Activated gamma-delta T cell treated with Interleukin-2 at 50 U/mL for 16 hours (primary cell): ENCODE data around the gene PDE12.
A peak's percentile ranks its signal among the peaks of the same experiment; 100 is the strongest.

ENCODE experiments used
- DNase-seq: peaks from one replicate; pipeline ENCODE4 v3.0.0-alpha.2; 2020

PDE12 gene, protein sequence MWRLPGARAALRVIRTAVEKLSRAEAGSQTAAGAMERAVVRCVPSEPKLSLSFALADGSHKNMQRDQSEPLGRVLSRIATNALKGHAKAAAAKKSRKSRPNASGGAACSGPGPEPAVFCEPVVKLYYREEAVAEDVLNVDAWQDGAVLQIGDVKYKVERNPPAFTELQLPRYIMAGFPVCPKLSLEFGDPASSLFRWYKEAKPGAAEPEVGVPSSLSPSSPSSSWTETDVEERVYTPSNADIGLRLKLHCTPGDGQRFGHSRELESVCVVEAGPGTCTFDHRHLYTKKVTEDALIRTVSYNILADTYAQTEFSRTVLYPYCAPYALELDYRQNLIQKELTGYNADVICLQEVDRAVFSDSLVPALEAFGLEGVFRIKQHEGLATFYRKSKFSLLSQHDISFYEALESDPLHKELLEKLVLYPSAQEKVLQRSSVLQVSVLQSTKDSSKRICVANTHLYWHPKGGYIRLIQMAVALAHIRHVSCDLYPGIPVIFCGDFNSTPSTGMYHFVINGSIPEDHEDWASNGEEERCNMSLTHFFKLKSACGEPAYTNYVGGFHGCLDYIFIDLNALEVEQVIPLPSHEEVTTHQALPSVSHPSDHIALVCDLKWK

GRCh38 chr3:57555738-57556458 lies at the start of gene PDE12:
PDE12 (plus strand) TSS chr3:57556274; CDS start chr3:57556380, 106 bp downstream.
- peak; percentile 75 for DNase-seq

DNA sequence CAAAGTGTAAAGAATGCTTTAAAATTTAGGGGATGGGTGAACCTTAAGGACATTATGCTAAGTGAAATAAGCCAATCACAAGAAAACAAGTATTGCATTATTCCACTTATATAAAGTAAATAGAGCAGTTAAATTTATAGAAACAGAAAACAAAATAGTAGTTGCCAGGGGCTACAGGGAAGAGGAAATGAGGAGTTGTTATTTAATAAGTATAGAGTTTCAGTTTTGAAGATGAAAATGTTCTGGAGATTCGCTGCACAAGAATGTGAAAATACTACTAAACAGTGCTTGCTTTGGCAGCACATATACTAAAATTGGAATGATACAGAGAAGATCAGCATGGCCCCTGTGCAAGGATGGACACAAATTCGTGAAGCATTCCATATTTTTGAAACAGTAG lies 43.9 kb upstream of the PDE12 start:
- DNase-seq = no peak

GRCh38 chr3:57518276-57518915 lies 37.7 kb upstream of the PDE12 start:
- DNase-seq = no peak

GRCh38 chr3:57530071-57530608 lies 25.9 kb upstream of the PDE12 start:
- no peak for DNase-seq

GRCh38 chr3:57538465-57538864 lies 17.6 kb upstream of the PDE12 start:
- DNase-seq = no peak

- no peak for DNase-seq
Measured at GRCh38 chr3:57544181-57545125, 11.6 kb upstream of the PDE12 start, which contains the start of gene DNAH12. DNAH12 (minus strand) TSS chr3:57544344; CDS start chr3:57542870, 1,474 bp downstream.

DNA sequence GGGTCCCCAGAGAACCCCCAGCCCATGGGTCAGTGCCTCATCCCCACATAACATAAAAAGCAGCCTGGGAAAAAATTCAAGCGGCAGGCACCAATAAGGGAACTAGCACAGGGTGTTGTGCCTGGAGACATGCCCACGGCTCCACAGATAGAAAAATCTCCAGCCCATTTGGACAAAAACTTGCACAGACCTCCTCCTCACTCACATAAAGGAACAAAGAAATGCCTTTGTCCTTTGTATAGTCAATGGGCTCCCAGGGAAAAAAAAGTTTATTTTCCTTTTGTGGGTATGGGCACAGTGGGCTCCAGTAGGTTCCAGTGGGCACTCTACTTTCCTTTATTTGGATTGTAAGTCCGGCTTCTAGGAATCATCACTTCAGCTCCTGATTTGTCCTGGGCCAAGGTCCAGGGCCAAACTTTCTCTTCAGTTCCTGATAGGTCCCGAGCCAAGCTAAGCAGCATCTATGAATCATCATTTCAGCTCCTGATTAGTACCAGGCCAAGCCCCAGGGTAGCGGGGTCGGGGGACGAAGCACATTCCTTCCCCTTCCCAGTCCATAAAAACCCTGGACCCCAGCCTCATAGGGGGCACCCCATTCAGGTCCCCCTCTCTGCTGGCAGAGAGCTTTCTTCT lies 10.3 kb upstream of the PDE12 start:
- DNase-seq = no peak

- no peak for DNase-seq
Measured at GRCh38 chr3:57546616-57547015, 9.5 kb upstream of the PDE12 start.

- no peak for DNase-seq
Measured at GRCh38 chr3:57555306-57555705, 768 bp upstream of the PDE12 start.

GRCh38 chr3:57556459-57557084 lies 498 bp downstream of the PDE12 start:
- no peak for DNase-seq

- DNase-seq = peak; percentile 26
Measured at GRCh38 chr3:57557085-57557537, 1.0 kb downstream of the PDE12 start.

- no peak for DNase-seq
Measured at GRCh38 chr3:57559526-57559925, 3.5 kb downstream of the PDE12 start.

DNA sequence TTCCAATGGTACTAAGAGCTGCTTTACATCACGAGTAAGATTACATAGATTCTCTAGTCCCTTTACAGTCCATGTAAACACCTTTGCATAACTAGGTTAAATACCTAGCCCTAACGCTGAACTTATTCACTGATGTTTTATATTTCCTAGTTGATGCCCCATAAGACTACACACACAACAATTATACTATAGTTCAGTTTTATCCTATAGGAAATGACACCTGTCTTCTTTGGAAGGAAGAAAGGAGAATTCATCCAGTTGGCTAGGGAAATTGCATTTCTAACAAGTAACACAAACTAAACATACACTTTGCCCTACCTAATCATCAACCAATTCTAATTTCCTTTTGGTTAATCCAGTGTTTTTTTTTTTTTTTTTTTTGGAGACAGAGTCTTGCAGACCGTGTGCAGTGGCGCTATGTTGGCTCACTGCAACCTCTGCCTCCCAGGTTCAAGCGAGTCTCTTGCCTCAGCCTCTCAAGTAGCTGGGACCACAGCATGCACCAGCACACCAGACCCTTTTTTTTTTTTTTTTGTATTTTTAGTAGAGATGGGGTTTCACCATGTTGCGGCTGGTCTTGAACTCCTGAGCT lies 13.9 kb downstream of the PDE12 start:
- DNase-seq = no peak

DNA sequence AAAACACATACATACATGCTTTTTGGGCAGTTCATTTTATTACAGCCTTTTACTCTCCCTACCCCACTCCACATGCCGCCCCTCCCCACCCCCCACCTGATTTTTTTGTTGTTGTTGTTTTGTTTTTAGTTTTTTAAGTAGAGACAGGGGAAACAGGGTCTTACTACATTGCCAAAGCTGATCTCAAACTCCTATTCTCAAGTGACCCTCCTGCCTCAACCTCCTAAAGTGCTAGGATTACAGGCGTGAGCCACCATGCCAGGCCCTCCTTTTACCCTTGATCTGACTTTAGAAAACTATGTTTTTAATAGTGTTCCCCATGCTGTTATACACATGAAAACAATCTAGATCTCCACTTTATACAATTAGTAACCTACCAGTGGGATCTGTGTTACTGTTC lies 14.8 kb downstream of the PDE12 start:
- DNase-seq = no peak

GRCh38 chr3:57572096-57572495 lies 16.0 kb downstream of the PDE12 start:
- no peak for DNase-seq

- no peak for DNase-seq
Measured at GRCh38 chr3:57575966-57576626, 20.0 kb downstream of the PDE12 start.

DNA sequence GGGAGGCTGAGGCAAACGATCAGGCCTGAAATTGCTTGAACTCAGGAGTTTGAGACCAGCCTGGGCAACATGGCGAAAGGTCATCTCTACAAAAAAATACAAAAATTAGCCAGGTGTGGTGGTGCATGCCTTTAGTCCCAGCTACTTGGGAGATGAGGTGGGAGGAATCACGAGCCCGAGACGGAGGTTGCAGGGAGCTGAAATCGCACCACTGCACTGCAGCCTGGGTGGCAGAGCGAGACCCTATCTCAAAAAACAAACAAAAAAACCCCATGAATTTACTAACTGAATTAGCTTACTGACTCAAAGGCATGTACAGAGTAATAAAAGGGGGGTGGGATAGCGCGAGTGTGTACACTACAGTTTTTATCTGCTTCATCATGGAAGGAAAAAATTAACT lies 21.7 kb downstream of the PDE12 start:
- no peak for DNase-seq

- DNase-seq = no peak
Measured at GRCh38 chr3:57582474-57583168, 26.5 kb downstream of the PDE12 start.

GRCh38 chr3:57583544-57583943 lies 27.5 kb downstream of the PDE12 start:
- DNase-seq = no peak
